B cell (primary cell): ENCODE data around the gene SGSM1. TPM values are rescaled to one million over a fixed set of nuclear protein-coding genes. Genes with fewer than 3 reads are reported as not detected.

Source experiments
- ATAC-seq: fragments of 200-7000 bp; cut with Tn5 transposase; one replicate; pipeline ENCODE4 v1.10.0; 2021; ENCODE audit warnings: low read depth, mild to moderate bottlenecking, moderate number of reproducible peaks, moderate library complexity
- CTCF ChIA-PET: fragments of 350-600 bp; sonication (Branson Sonifier 250); formaldehyde crosslinking; loops from one replicate; lab custom pipeline; 2021; ENCODE audit warnings: antibody characterized with exemption, inconsistent platforms; lab: Charles Lee
- POLR2A ChIA-PET: fragments of 350-600 bp; sonication (Branson Sonifier 250); formaldehyde crosslinking; loops from one replicate; lab custom pipeline; 2021; ENCODE audit warnings: antibody characterized with exemption; lab: Charles Lee
- DNase-seq: peaks from one replicate; pipeline ENCODE4 v3.0.0; 2013
- H2AFZ ChIP-seq: 2 replicates; pipeline ENCODE4 v1.6.1; 2012; ENCODE audit warnings: mild to moderate bottlenecking, low read depth, low read length; ENCODE audit not compliant: insufficient read depth, poor library complexity, severe bottlenecking
- H3K27ac ChIP-seq, 2 donors: 1 replicate in 1 of 2; 2 replicates in 1 of 2; pipeline ENCODE4 v1.5.1; 2012 to 2013; ENCODE audit warnings: low read length in 2 of 2, mild to moderate bottlenecking in 2 of 2, moderate library complexity in 1 of 2
- H3K27me3 ChIP-seq, 4 experiments: fragments of 200-600 bp in 1 of 4; sonication (generic) in 1 of 4; replicated peaks in 1 of 4; 1 replicate in 2 of 4; 2 replicates in 2 of 4; pipeline versions ENCODE4 v1.6.1 to v1.7.0; 2013 to 2016; ENCODE audit warnings: low read length in 3 of 4, mild to moderate bottlenecking in 2 of 4, mixed read lengths in 1 of 4, moderate library complexity in 1 of 4; ENCODE audit not compliant: insufficient read depth in 4 of 4, control insufficient read depth in 3 of 4; ENCODE audit errors: control extremely low read depth in 1 of 4
- H3K36me3 ChIP-seq, 2 experiments: replicated peaks in 1 of 2; 1 replicate in 1 of 2; 2 replicates in 1 of 2; pipeline versions ENCODE4 v1.6.1 to v1.7.1; 2013; ENCODE audit warnings: low read length in 1 of 2; ENCODE audit not compliant: insufficient read depth in 2 of 2, control insufficient read depth in 1 of 2; ENCODE audit errors: control extremely low read depth in 1 of 2, extremely low read depth in 1 of 2
- H3K4me1 ChIP-seq, 2 donors: fragments of 200-600 bp in 1 of 2; sonication (generic) in 1 of 2; 1 replicate in 1 of 2; 2 replicates in 1 of 2; pipeline versions ENCODE4 v1.5.1 to v1.6.1; 2013 to 2017; ENCODE audit warnings: low read length in 2 of 2; ENCODE audit not compliant: control insufficient read depth in 2 of 2, insufficient read depth in 2 of 2
- H3K4me2 ChIP-seq: replicated peaks from 2 replicates; pipeline ENCODE3; 2012; ENCODE audit warnings: mild to moderate bottlenecking, low read depth, low read length; ENCODE audit not compliant: poor library complexity, severe bottlenecking
- H3K4me3 ChIP-seq, 5 experiments: fragments of 200-600 bp in 1 of 5; sonication (generic) in 1 of 5; 1 replicate in 3 of 5; 2 replicates in 2 of 5; pipeline versions ENCODE4 v1.5.1 to v1.7.0; 2011 to 2016; ENCODE audit warnings: low read length in 4 of 5, mild to moderate bottlenecking in 4 of 5, low read depth in 2 of 5, control low read depth in 1 of 5, moderate library complexity in 1 of 5; ENCODE audit not compliant: insufficient read depth in 1 of 5; ENCODE audit errors: control extremely low read depth in 1 of 5, extremely low read depth in 1 of 5
- H3K79me2 ChIP-seq: fragments of 200-600 bp; sonication (generic); one replicate; pipeline ENCODE4 v1.6.0; 2016; ENCODE audit warnings: low read length; ENCODE audit not compliant: control insufficient read depth, insufficient read depth
- H3K9ac ChIP-seq: fragments of 200-600 bp; sonication (generic); 2 replicates; pipeline ENCODE4 v1.6.1; 2017; ENCODE audit warnings: mild to moderate bottlenecking, low read length, moderate library complexity
- H3K9me3 ChIP-seq, 3 donors: one replicate each; pipeline versions ENCODE4 v1.6.1 to v1.7.1; 2013; ENCODE audit warnings: low read length in 2 of 3; ENCODE audit not compliant: control insufficient read depth in 2 of 3, insufficient read depth in 1 of 3; ENCODE audit errors: control extremely low read depth in 1 of 3
- H4K20me1 ChIP-seq: 2 replicates; pipeline ENCODE4 v1.6.0; 2012; ENCODE audit warnings: mild to moderate bottlenecking, low read length; ENCODE audit not compliant: insufficient read depth, control insufficient read depth, poor library complexity, severe bottlenecking
- H3K27ac Mint-ChIP-seq: one replicate; pipeline ENCODE4 v1.8.0; 2021; ENCODE audit warnings: mixed read lengths
- H3K27me3 Mint-ChIP-seq: one replicate; pipeline ENCODE4 v1.8.0; 2021; ENCODE audit warnings: mixed read lengths
- H3K4me1 Mint-ChIP-seq: one replicate; pipeline ENCODE4 v1.8.0; 2021; ENCODE audit warnings: mixed read lengths
- H3K4me3 Mint-ChIP-seq: one replicate; pipeline ENCODE4 v1.8.0; 2021; ENCODE audit warnings: mixed read lengths
- H3K9me3 Mint-ChIP-seq: one replicate; pipeline ENCODE4 v1.8.0; 2022; ENCODE audit warnings: mixed read lengths; ENCODE audit not compliant: insufficient read depth
- CTCF ChIP-seq: fragments of 200-600 bp; IDR thresholded peaks from one replicate; pipeline ENCODE4 v1.8.0; 2022; ENCODE audit warnings: antibody characterized with exemption, mild to moderate bottlenecking
- EZH2 ChIP-seq: IDR thresholded peaks from 2 replicates; pipeline ENCODE4 v1.6.1; 2012; ENCODE audit warnings: borderline replicate concordance, low read depth, mild to moderate bottlenecking, moderate library complexity, low read length; ENCODE audit not compliant: insufficient read depth, poor library complexity, severe bottlenecking
- WGBS: methylation state at CpG from one replicate; pipeline ENCODE4 v1.1.5; 2013; ENCODE audit warnings: missing lambda C conversion rate; ENCODE audit not compliant: insufficient coverage; 5-methylcytosine and 5-hydroxymethylcytosine counted together
- intact Hi-C: fragments of 100-400 bp; cut with micrococcal nuclease; formaldehyde crosslinking; loops from one replicate; pipeline ENCODE4 v1.10.0; 2022
- polyA plus RNA-seq: library from polyadenylated mRNA; depleted of rRNA; stranded (reverse); fragments of >200 nt; gene quantifications from 2 replicates; pipeline ENCODE4 v1.2.3, GENCODE V29; 2012
- total RNA-seq, 2 donors: library from RNA; stranded (reverse); fragments of 120-200 nt in 1 of 2; gene quantifications; 1 replicate in 1 of 2; 2 replicates in 1 of 2; pipeline versions ENCODE4 v1.2.3 to v1.2.4, GENCODE V29; 2013 to 2022

SGSM1 gene
- total and polyA plus RNA-seq, 2 donors (not counting 1 experiment from before 2014, with no cell fraction given) = 0.91 to 1.3 TPM

GRCh38 chr22:24812950-24813775, 7.2 kb downstream of the SGSM1 start:
- H3K27ac Mint-ChIP-seq = no peak overlapping the region
- Histone ChIP-seq H3K4me2 (no peak overlapping the region), H3K4me1 (no peaks in the 10 kb centered on the region), H3K36me3 (no peaks in the 10 kb centered on the region), H3K27me3 (peaks cover 0 to 6% (median 0%) of the 10 kb centered on the region in 4 experiments), H4K20me1 (no peaks in the 10 kb centered on the region), H3K4me3 (no peak overlapping the region), H3K9me3 (peaks cover 0 to 35% (median 21%) of the 10 kb centered on the region in 3 donors), H3K27ac (no peak overlapping the region), H3K9ac (no peak overlapping the region), H2AFZ (no peak overlapping the region), H3K79me2 (no peaks in the 10 kb centered on the region)
- TF ChIP-seq CTCF (no peak), EZH2 (no peak)
- no peak for DNase-seq
- peaks cover 14% of the 10 kb centered on the region for H3K27me3 Mint-ChIP-seq
- H3K4me1 Mint-ChIP-seq = no peaks in the 10 kb centered on the region
- H3K4me3 Mint-ChIP-seq = no peak overlapping the region
- ATAC-seq = no peak
- intact Hi-C loops = no loop called here
- ChIA-PET POLR2A (no interaction called here), CTCF (interaction anchor here (0.6 to 3.1 kb wide), 3 partner anchors 10 to 37 kb away, joined by 3 to 26 read pairs (median 3); no protein-coding TSS in a partner anchor)
- peaks cover 7% of the 10 kb centered on the region for H3K9me3 Mint-ChIP-seq
- 69% methylated on average over 10 of the region's 13 CpGs for whole genome bisulfite sequencing
